GM21619 (cell line): ENCODE data around the gene UBE2M.
A peak's percentile ranks its signal among the peaks of the same experiment; 100 is the strongest.
"Not testable (repeated sequence)": the region's sequence is repeated elsewhere in the genome, so short reads cannot be mapped to it uniquely, and the experiment has no call there.

Experiments
- ATAC-seq: cut with Tn5 transposase; IDR thresholded peaks from one replicate; pipeline ENCODE4 v1.9.1; 2021; ENCODE audit not compliant: unreplicated experiment

The UBE2M gene

GRCh38 chr19:58558066-58558622, at the start of gene UBE2M:
Gene UBE2M, minus strand, starts transcription at chr19:58558611. Its CDS starts 230 bp downstream, at chr19:58558381.
- no peak for ATAC-seq

GRCh38 chr19:58607213-58607612, 48.8 kb upstream of the UBE2M start:
- not testable (repeated sequence) for ATAC-seq

- not testable (repeated sequence) for ATAC-seq
Observed at GRCh38 chr19:58606251-58606896, 48.0 kb upstream of the UBE2M start.

- no peak for ATAC-seq
Observed at GRCh38 chr19:58586133-58586765, 27.8 kb upstream of the UBE2M start.

- ATAC-seq: no peak
Observed at GRCh38 chr19:58585442-58586132, 27.2 kb upstream of the UBE2M start.

GRCh38 chr19:58584498-58585441, 26.4 kb upstream of the UBE2M start:
- no peak for ATAC-seq

GRCh38 chr19:58582985-58583384, 24.6 kb upstream of the UBE2M start:
- ATAC-seq: no peak

- ATAC-seq: peak; percentile 84
Observed at GRCh38 chr19:58581227-58582141, 23.1 kb upstream of the UBE2M start.

GRCh38 chr19:58579473-58580142, 21.2 kb upstream of the UBE2M start:
- ATAC-seq: no peak

GRCh38 chr19:58578012-58578925, 19.9 kb upstream of the UBE2M start:
- no peak for ATAC-seq

- not testable (repeated sequence) for ATAC-seq
Observed at GRCh38 chr19:58577581-58577980, 19.2 kb upstream of the UBE2M start.

GRCh38 chr19:58575183-58576041, 17.0 kb upstream of the UBE2M start:
- ATAC-seq: peak; percentile 42

- ATAC-seq: no peak
Observed at GRCh38 chr19:58573658-58574164, 15.3 kb upstream of the UBE2M start.

- ATAC-seq: peak; percentile 45
Observed at GRCh38 chr19:58572818-58573657, 14.6 kb upstream of the UBE2M start, which contains the start of gene MZF1. Gene MZF1, minus strand, starts transcription at chr19:58573335. Its CDS starts 1,946 bp downstream, at chr19:58571389.

GRCh38 chr19:58572026-58572817, 13.8 kb upstream of the UBE2M start:
- no peak for ATAC-seq
